Gastroesophageal sphincter (tissue), 3 donors: Measurements from ENCODE around the gene DCAF5.

ENCODE experiments used
- CTCF ChIP-seq, 4 experiments: fragments of 200-600 bp in 2 of 4; fragments of 450-650 bp in 2 of 4; sonication (generic) in 1 of 4; IDR thresholded peaks; one replicate each; pipeline ENCODE4 v1.5.1; 2017 to 2019; ENCODE audit warnings: antibody characterized with exemption in 4 of 4, mild to moderate bottlenecking in 2 of 4, moderate library complexity in 2 of 4
- EP300 ChIP-seq: sonication (generic); formaldehyde crosslinking; IDR thresholded peaks from one replicate; pipeline ENCODE4 v1.6.1; 2017; ENCODE audit warnings: antibody characterized with exemption, mild to moderate bottlenecking
- POLR2A ChIP-seq, 2 donors: fragments of 450-650 bp; IDR thresholded peaks; one replicate each; pipeline ENCODE4 v1.6.1; 2017; ENCODE audit warnings: antibody characterized with exemption in 2 of 2, mild to moderate bottlenecking in 2 of 2, moderate library complexity in 1 of 2
- POLR2AphosphoS5 ChIP-seq: sonication (generic); formaldehyde crosslinking; IDR thresholded peaks from one replicate; pipeline ENCODE4 v1.6.1; 2017; ENCODE audit warnings: antibody characterized with exemption

- TF ChIP-seq EP300 = no peak
- no peak for TF ChIP-seq CTCF (IDR thresholded peaks at IDR 0.05)
- TF ChIP-seq POLR2A (IDR thresholded peaks at IDR 0.05) = no peak
- peak; percentile 55 for TF ChIP-seq POLR2AphosphoS5
These were observed 113.7 kb downstream of the DCAF5 start for GRCh38 chr14:69039288-69039628.
